ENCODE results near the gene ARMC12. TPM values are rescaled to one million over a fixed set of nuclear protein-coding genes. Genes with fewer than 3 reads are reported as not detected.

ARMC12 gene
- 0.12 to 0.57 TPM (median 0.25 TPM) in 5 replicates for total RNA-seq (2022; extraction: Qiagen RNA extraction)

DNA sequence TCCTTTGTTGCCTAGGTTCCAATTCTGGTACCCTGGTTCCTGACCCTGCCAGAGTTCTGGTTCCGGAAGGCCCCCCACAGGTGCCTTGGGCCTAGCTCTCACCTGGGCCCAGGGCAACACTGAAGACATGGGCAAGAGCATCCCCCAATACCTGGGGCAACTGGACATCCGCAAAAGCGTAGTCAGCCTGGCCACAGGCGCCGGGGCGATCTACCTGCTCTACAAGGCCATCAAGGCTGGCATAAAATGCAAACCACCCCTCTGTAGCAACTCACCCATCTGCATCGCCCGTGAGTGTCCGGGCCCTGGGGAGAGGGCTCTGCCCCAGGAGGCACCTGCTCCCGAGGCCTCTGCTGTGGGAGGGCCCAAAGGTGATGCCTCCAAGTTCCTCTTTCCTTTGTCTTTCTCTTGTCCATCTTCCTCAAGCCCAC is at the start of gene ARMC12:
TSS of gene ARMC12 (plus strand) at position 51 of the 431 bp plus-strand sequence. CDS start at position 128, 77 bp downstream.

DNA sequence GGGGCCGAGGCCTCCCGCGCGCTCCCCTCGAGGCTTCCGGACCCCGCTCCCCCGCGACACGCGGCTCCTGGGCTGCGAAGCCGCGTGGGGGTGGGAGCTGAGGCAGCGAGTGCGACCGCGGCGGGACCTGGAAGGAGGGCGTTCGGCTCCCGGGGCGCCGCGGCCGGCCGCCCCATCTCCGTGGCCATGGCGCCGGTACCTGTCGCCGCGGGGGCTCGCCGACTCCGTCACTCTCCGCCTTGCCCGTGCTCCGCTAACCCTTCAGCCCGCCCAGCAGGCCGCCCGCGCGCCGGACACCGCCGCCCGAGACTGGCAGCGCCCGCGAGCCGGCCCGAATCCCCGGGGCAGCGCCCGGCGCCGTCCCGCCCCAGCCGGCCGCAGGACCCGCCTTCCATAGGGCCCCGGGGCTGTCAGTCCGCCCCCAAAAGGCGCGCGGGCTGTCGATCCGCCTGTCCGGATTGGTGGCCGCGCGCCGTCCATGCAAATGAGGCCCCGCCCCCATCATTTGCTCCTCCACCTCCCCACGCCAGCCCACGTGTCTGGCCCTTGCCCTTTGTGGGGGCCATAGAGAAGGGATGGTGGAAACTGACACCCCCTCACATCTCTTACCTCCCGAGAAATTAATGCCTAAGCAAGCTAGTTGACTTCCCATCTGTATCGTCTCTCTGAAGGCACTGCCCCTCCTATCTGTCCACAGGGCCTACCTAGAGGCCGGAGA is 48.1 kb upstream of the ARMC12 start, which contains the start of gene FKBP5:
TSS of gene FKBP5 (minus strand) at position 311 of the 718 bp plus-strand sequence. CDS start 46,091 bp downstream, outside the sequence.

DNA sequence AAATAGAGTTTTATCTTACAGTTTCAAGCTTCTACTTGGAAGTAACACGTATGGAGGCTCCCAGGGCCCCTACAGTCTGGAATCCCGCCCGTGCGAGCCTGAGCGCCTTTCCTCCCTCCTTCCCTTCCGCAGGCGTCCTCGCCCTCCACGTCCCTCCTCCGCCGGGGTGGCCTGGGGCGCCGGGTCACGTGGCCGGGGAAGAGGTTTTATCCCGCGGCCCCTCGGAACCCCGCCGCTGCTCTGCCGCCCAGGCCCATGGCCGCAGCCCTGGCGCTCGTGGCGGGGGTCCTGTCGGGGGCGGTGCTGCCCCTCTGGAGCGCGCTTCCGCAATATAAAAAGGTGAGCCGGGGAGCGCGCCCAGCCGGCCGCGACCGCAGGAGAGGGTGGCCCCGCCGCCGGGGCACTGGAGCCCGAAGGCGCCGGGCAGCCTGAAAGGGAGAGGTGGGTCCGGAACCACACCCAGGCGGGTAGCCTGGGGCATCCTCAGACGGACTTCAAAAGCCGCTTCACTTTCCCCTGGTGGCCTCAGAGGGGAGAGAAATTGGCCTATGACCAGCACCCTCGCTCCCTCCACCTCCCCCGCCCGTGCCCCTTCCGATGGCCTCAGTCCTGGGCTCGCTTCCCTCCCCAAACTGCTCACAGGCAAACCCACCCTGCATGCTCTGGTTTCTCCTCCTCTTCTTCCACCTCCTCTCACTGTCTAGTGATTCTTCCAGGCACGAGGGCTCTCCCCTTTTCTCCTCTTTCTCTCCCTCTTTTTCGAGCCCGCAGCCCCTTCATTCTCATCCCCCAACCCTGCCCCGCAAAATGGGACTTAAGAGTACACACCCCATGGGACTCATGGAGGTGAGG is 39.8 kb downstream of the ARMC12 start, which contains the start of gene CLPSL2:
TSS of gene CLPSL2 (plus strand) at position 235 of the 852 bp plus-strand sequence. CDS start at position 256, 21 bp downstream.

GRCh38 chr6:35780719-35781118 is 43.9 kb downstream of the ARMC12 start, which contains the start of gene CLPSL1:
Gene CLPSL1, plus strand, starts transcription at chr6:35781019. Its CDS starts 92 bp downstream, at chr6:35781111.

Other genes starting within 250 kb of the ARMC12 start
- 4.1 to 7.8 TPM (median 6.2 TPM) in 5 replicates for gene TEAD3, start 240.0 kb upstream of the ARMC12 start, total RNA-seq (2022; extraction: Qiagen RNA extraction)
- gene TULP1, start 224.1 kb upstream of the ARMC12 start, total RNA-seq (2022; extraction: Qiagen RNA extraction): not detected in 5 replicates
- gene FKBP5, start 48.1 kb upstream of the ARMC12 start, total RNA-seq (2022; extraction: Qiagen RNA extraction): 25.1 to 39.2 TPM (median 34.4 TPM) in 5 replicates
- gene CLPSL2, start 39.6 kb downstream of the ARMC12 start, total RNA-seq (2022; extraction: Qiagen RNA extraction): 0.70 to 1.2 TPM (median 0.80 TPM) in 5 replicates
- gene CLPSL1, start 44.0 kb downstream of the ARMC12 start, total RNA-seq (2022; extraction: Qiagen RNA extraction): not detected in 5 replicates
- not detected in 5 replicates for gene CLPS, start 60.3 kb downstream of the ARMC12 start, total RNA-seq (2022; extraction: Qiagen RNA extraction)
- gene LHFPL5, start 68.3 kb downstream of the ARMC12 start, total RNA-seq (2022; extraction: Qiagen RNA extraction): 0.20 to 0.23 TPM in 2 of 5 replicates, not detected in the others
- gene SRPK1, start 184.1 kb downstream of the ARMC12 start, total RNA-seq (2022; extraction: Qiagen RNA extraction): 26.8 to 48.8 TPM (median 32.4 TPM) in 5 replicates

Data from A549 treated with CORT108297 at 1 μM for 4 hours (cell line).